Activated CD4-positive, CD25-positive, alpha-beta regulatory T cell (primary cell): Measurements from ENCODE around the gene SLC22A12.
"Not testable (repeated sequence)": the region's sequence is repeated elsewhere in the genome, so short reads cannot be mapped to it uniquely, and the experiment has no call there.

Experiments used
- DNase-seq, 4 experiments: peaks; one replicate each; lab custom pipeline; 2025; lab: John Stamatoyannopoulos, UW

The SLC22A12 gene

GRCh38 chr11:64590763-64591221 is at the start of gene SLC22A12:
Gene SLC22A12, plus strand, starts transcription at chr11:64591220. Its CDS starts 337 bp downstream, at chr11:64591557.
- no peak for DNase-seq

- no peak for DNase-seq
Measured at GRCh38 chr11:64542172-64543125, 48.6 kb upstream of the SLC22A12 start.

- no peak for DNase-seq
Measured at GRCh38 chr11:64543818-64544217, 47.2 kb upstream of the SLC22A12 start.

- no peak for DNase-seq
Measured at GRCh38 chr11:64544616-64545296, 46.3 kb upstream of the SLC22A12 start.

- no peak for DNase-seq
Measured at GRCh38 chr11:64545619-64546018, 45.4 kb upstream of the SLC22A12 start.

GRCh38 chr11:64546176-64546575 is 44.8 kb upstream of the SLC22A12 start:
- no peak for DNase-seq

GRCh38 chr11:64546600-64546999 is 44.4 kb upstream of the SLC22A12 start:
- DNase-seq: no peak

GRCh38 chr11:64549969-64550368 is 41.1 kb upstream of the SLC22A12 start:
- DNase-seq: no peak

GRCh38 chr11:64553554-64554201 is 37.3 kb upstream of the SLC22A12 start:
- peak in 2 of 4 experiments; percentile 8 to 12 for DNase-seq

GRCh38 chr11:64556044-64556720 is 34.8 kb upstream of the SLC22A12 start:
- DNase-seq: no peak

- no peak for DNase-seq
Measured at GRCh38 chr11:64556721-64557250, 34.2 kb upstream of the SLC22A12 start.

- no peak for DNase-seq
Measured at GRCh38 chr11:64558065-64558745, 32.8 kb upstream of the SLC22A12 start.

- no peak for DNase-seq
Measured at GRCh38 chr11:64558869-64559268, 32.2 kb upstream of the SLC22A12 start.

- DNase-seq: no peak
Measured at GRCh38 chr11:64559351-64560138, 31.5 kb upstream of the SLC22A12 start.

GRCh38 chr11:64560139-64560771 is 30.8 kb upstream of the SLC22A12 start:
- no peak for DNase-seq

GRCh38 chr11:64560941-64561340 is 30.1 kb upstream of the SLC22A12 start:
- no peak for DNase-seq

- DNase-seq: not testable (repeated sequence)
Measured at GRCh38 chr11:64561429-64561828, 29.6 kb upstream of the SLC22A12 start.

- no peak for DNase-seq
Measured at GRCh38 chr11:64561984-64562722, 28.9 kb upstream of the SLC22A12 start.
